IPS-20b (cell line): ENCODE results near the gene BTBD17.

Source experiments
- H3K27ac ChIP-seq: one replicate; pipeline ENCODE4 v1.5.1; 2013; ENCODE audit warnings: low read length
- H3K27me3 ChIP-seq: 2 replicates; pipeline ENCODE4 v1.6.1; 2013; ENCODE audit warnings: mild to moderate bottlenecking, low read length, inconsistent platforms; ENCODE audit not compliant: insufficient read depth
- H3K36me3 ChIP-seq: 2 replicates; pipeline ENCODE4 v1.6.1; 2013; ENCODE audit warnings: low read depth, mild to moderate bottlenecking, inconsistent platforms, low read length, moderate library complexity; ENCODE audit not compliant: insufficient read depth
- H3K4me1 ChIP-seq: 2 replicates; pipeline ENCODE4 v1.6.1; 2013; ENCODE audit warnings: mild to moderate bottlenecking, control low read depth, inconsistent platforms, low read length, moderate library complexity; ENCODE audit not compliant: insufficient read depth
- H3K4me3 ChIP-seq: 2 replicates; pipeline ENCODE4 v1.5.1; 2013; ENCODE audit warnings: mild to moderate bottlenecking, low read length, inconsistent platforms
- H3K9ac ChIP-seq: 2 replicates; pipeline ENCODE4 v1.6.1; 2013; ENCODE audit warnings: low read depth, mild to moderate bottlenecking, inconsistent platforms, low read length, moderate library complexity
- H3K9me3 ChIP-seq: 2 replicates; pipeline ENCODE4 v1.6.1; 2013; ENCODE audit warnings: mild to moderate bottlenecking, low read depth, low read length, inconsistent platforms; ENCODE audit not compliant: insufficient read depth

The BTBD17 gene

GRCh38 chr17:74354561-74354960 lies 7.1 kb downstream of the BTBD17 start:
- H3K27ac ChIP-seq: no peak overlapping the region
- peaks cover 91% of the 10 kb centered on the region for H3K27me3 ChIP-seq
- no peaks in the 10 kb centered on the region for H3K9me3 ChIP-seq
- no peak overlapping the region for H3K4me3 ChIP-seq
- H3K4me1 ChIP-seq: no peaks in the 10 kb centered on the region
- H3K36me3 ChIP-seq: no peaks in the 10 kb centered on the region
- H3K9ac ChIP-seq: no peak overlapping the region

GRCh38 chr17:74354123-74354522 lies 7.5 kb downstream of the BTBD17 start:
- peaks cover 94% of the 10 kb centered on the region for H3K27me3 ChIP-seq

GRCh38 chr17:74353446-74354060 lies 8.1 kb downstream of the BTBD17 start:
- Histone ChIP-seq H3K27ac (no peak overlapping the region), H3K36me3 (no peaks in the 10 kb centered on the region), H3K9ac (no peak overlapping the region), H3K27me3 (peaks cover 95% of the 10 kb centered on the region), H3K4me3 (no peak overlapping the region), H3K4me1 (no peaks in the 10 kb centered on the region), H3K9me3 (no peaks in the 10 kb centered on the region)

More at GRCh38 chr17:74354123-74354522, 7.5 kb downstream of the BTBD17 start:
- Histone ChIP-seq H3K9me3 (no peaks in the 10 kb centered on the region), H3K36me3 (no peaks in the 10 kb centered on the region), H3K9ac (no peak overlapping the region), H3K4me1 (no peaks in the 10 kb centered on the region), H3K27ac (no peak overlapping the region), H3K4me3 (no peak overlapping the region)

- Histone ChIP-seq H3K9ac (no peak overlapping the region), H3K4me1 (no peaks in the 10 kb centered on the region), H3K36me3 (no peaks in the 10 kb centered on the region), H3K9me3 (no peaks in the 10 kb centered on the region), H3K4me3 (peak overlapping the region; percentile 43; the same call in 1 of the 2 replicates), H3K27me3 (peaks cover 85% of the 10 kb centered on the region), H3K27ac (no peak overlapping the region)
Observed at GRCh38 chr17:74351552-74352210, 10.0 kb downstream of the BTBD17 start.

- Histone ChIP-seq H3K27ac (no peak overlapping the region), H3K4me3 (no peak overlapping the region), H3K9ac (no peak overlapping the region), H3K27me3 (peaks cover 73% of the 10 kb centered on the region), H3K9me3 (no peaks in the 10 kb centered on the region), H3K36me3 (no peaks in the 10 kb centered on the region), H3K4me1 (no peaks in the 10 kb centered on the region)
Observed at GRCh38 chr17:74350486-74350885, 11.2 kb downstream of the BTBD17 start.

- H3K9me3 ChIP-seq: no peaks in the 10 kb centered on the region
- H3K27me3 ChIP-seq: peaks cover 60% of the 10 kb centered on the region
- no peak overlapping the region for H3K27ac ChIP-seq
- no peaks in the 10 kb centered on the region for H3K36me3 ChIP-seq
- no peak overlapping the region for H3K9ac ChIP-seq
- H3K4me3 ChIP-seq: no peak overlapping the region
- H3K4me1 ChIP-seq: no peaks in the 10 kb centered on the region
Observed at GRCh38 chr17:74349120-74349519, 12.5 kb downstream of the BTBD17 start.

- Histone ChIP-seq H3K27ac (no peak overlapping the region), H3K27me3 (peaks cover 45% of the 10 kb centered on the region), H3K9ac (no peak overlapping the region), H3K9me3 (no peaks in the 10 kb centered on the region), H3K4me1 (no peaks in the 10 kb centered on the region; the same call in 1 of the 2 replicates), H3K4me3 (no peak overlapping the region), H3K36me3 (no peaks in the 10 kb centered on the region)
Observed at GRCh38 chr17:74347646-74348045, 14.0 kb downstream of the BTBD17 start.

GRCh38 chr17:74345433-74346241 lies 16.0 kb downstream of the BTBD17 start:
- Histone ChIP-seq H3K36me3 (no peaks in the 10 kb centered on the region), H3K27me3 (peaks cover 25% of the 10 kb centered on the region), H3K4me3 (no peak overlapping the region), H3K9me3 (no peaks in the 10 kb centered on the region), H3K27ac (no peak overlapping the region), H3K4me1 (no peaks in the 10 kb centered on the region; the same call in 1 of the 2 replicates), H3K9ac (no peak overlapping the region)

GRCh38 chr17:74344658-74345057 lies 17.0 kb downstream of the BTBD17 start:
- no peaks in the 10 kb centered on the region for H3K9me3 ChIP-seq
- H3K36me3 ChIP-seq: no peaks in the 10 kb centered on the region
- no peak overlapping the region for H3K27ac ChIP-seq
- peaks cover 18% of the 10 kb centered on the region for H3K27me3 ChIP-seq
- H3K9ac ChIP-seq: no peak overlapping the region
- H3K4me3 ChIP-seq: no peak overlapping the region
- no peaks in the 10 kb centered on the region; the same call in 1 of the 2 replicates for H3K4me1 ChIP-seq

- Histone ChIP-seq H3K9me3 (no peaks in the 10 kb centered on the region), H3K4me3 (no peak overlapping the region), H3K27ac (no peak overlapping the region), H3K4me1 (no peaks in the 10 kb centered on the region; the same call in 1 of the 2 replicates), H3K27me3 (peaks cover 11% of the 10 kb centered on the region), H3K9ac (no peak overlapping the region), H3K36me3 (no peaks in the 10 kb centered on the region)
Observed at GRCh38 chr17:74343526-74344284, 18.0 kb downstream of the BTBD17 start.

- H3K27ac ChIP-seq: no peak overlapping the region
- H3K4me1 ChIP-seq: no peaks in the 10 kb centered on the region; the same call in 1 of the 2 replicates
- no peak overlapping the region for H3K4me3 ChIP-seq
- H3K9ac ChIP-seq: no peak overlapping the region
- H3K27me3 ChIP-seq: peaks cover 5% of the 10 kb centered on the region
- H3K36me3 ChIP-seq: no peaks in the 10 kb centered on the region
- H3K9me3 ChIP-seq: no peaks in the 10 kb centered on the region
Observed at GRCh38 chr17:74343121-74343520, 18.5 kb downstream of the BTBD17 start.
